HepG2 (cell line): ENCODE measurements around the gene SLFNL1. TPM values are rescaled to one million over a fixed set of nuclear protein-coding genes. Genes with fewer than 3 reads are reported as not detected.

Experiments
- ATAC-seq: fragments of 200-7000 bp; cut with Tn5 transposase; 3 replicates; pipeline ENCODE4 v1.9.1; 2020; ENCODE audit warnings: mild to moderate bottlenecking, moderate library complexity
- BruUV-seq: library from RNA; stranded (reverse); fragments of 400-500 nt; replicated peaks from 2 replicates; lab custom pipeline; 2021; lab: Mats Ljungman, UMichigan
- CTCF ChIA-PET: fragments of 300-600 bp; formaldehyde crosslinking; extraction: SDS; loops from one replicate; lab custom pipeline; 2021; ENCODE audit warnings: low total read pairs, inconsistent platforms, low intra/inter-chr PET ratio; lab: Yijun Ruan, JAX
- POLR2A ChIA-PET: fragments of 350-600 bp; sonication (Branson Sonifier 250); formaldehyde crosslinking; loops from one replicate; lab custom pipeline; 2020; ENCODE audit warnings: antibody characterized with exemption, inconsistent platforms; lab: Yijun Ruan, JAX
- DNase-seq: peaks from one replicate; pipeline ENCODE4 v3.0.0-alpha.2; 2015; ENCODE audit warnings: low spot score
- FAIRE-seq: peaks from 3 replicates; lab custom pipeline; 2011; peaks lifted over from hg19 to GRCh38; lab: Jason Lieb, UNC
- H2AFZ ChIP-seq: one replicate; pipeline ENCODE4 v1.6.1; 2011; ENCODE audit warnings: low read length, inconsistent platforms
- H3K27ac ChIP-seq: fragments of 300-600 bp; 3 replicates; pipeline ENCODE4 v1.8.0; 2011; ENCODE audit warnings: mixed run types, mild to moderate bottlenecking, mixed read lengths, low read length, inconsistent platforms; ENCODE audit not compliant: insufficient read depth; ENCODE audit errors: extremely low read length
- H3K27me3 ChIP-seq, 2 experiments: fragments of 200-600 bp in 1 of 2; 2 replicates in 1 of 2; 3 replicates in 1 of 2; pipeline versions ENCODE4 v1.6.0 to v1.8.0; 2011; ENCODE audit warnings: low read length in 2 of 2, mild to moderate bottlenecking in 2 of 2, moderate library complexity in 2 of 2, inconsistent platforms in 1 of 2; ENCODE audit not compliant: insufficient read depth in 2 of 2, control insufficient read depth in 1 of 2
- H3K36me3 ChIP-seq, 2 experiments: fragments of 200-600 bp in 1 of 2; replicated peaks in 1 of 2; 2 replicates in 1 of 2; 3 replicates in 1 of 2; pipeline versions ENCODE4 v1.5.1 to v1.8.0; 2011; ENCODE audit warnings: low read length in 2 of 2, inconsistent platforms in 1 of 2; ENCODE audit not compliant: insufficient read depth in 2 of 2, control insufficient read depth in 1 of 2
- H3K4me1 ChIP-seq: 2 replicates; pipeline ENCODE4 v1.5.1; 2012; ENCODE audit warnings: low read length, inconsistent platforms; ENCODE audit not compliant: insufficient read depth
- H3K4me2 ChIP-seq: 2 replicates; pipeline ENCODE4 v1.6.0; 2011; ENCODE audit warnings: low read depth, low read length, inconsistent platforms
- H3K4me3 ChIP-seq, 3 experiments: fragments of 200-600 bp in 1 of 3; sonication (generic), shearing (Covaris generic) in 1 of 3; replicated peaks in 1 of 3; 2 replicates each; pipeline ENCODE4 v1.5.1; 2011 to 2016; ENCODE audit warnings: low read length in 3 of 3, inconsistent platforms in 2 of 3, low read depth in 2 of 3, mild to moderate bottlenecking in 2 of 3, control low read depth in 1 of 3, mixed read lengths in 1 of 3; ENCODE audit not compliant: insufficient read depth in 1 of 3
- H3K79me2 ChIP-seq: one replicate; pipeline ENCODE4 v1.6.1; 2011; ENCODE audit warnings: low read length, inconsistent platforms; ENCODE audit not compliant: insufficient read depth
- H3K9ac ChIP-seq: 2 replicates; pipeline ENCODE4 v1.6.0; 2011; ENCODE audit warnings: mild to moderate bottlenecking, low read depth, low read length, inconsistent platforms; ENCODE audit not compliant: insufficient read depth
- H3K9me3 ChIP-seq: 2 replicates; pipeline ENCODE4 v1.5.1; 2012; ENCODE audit warnings: mild to moderate bottlenecking, low read length
- H4K20me1 ChIP-seq: 2 replicates; pipeline ENCODE4 v1.6.0; 2011; ENCODE audit warnings: inconsistent platforms, mild to moderate bottlenecking, low read length, moderate library complexity; ENCODE audit not compliant: insufficient read depth
- BORCS8-MEF2B ChIP-seq: sonication (generic); formaldehyde crosslinking; IDR thresholded peaks from 2 replicates; pipeline ENCODE4 v1.8.0; 2022; ENCODE audit warnings: mild to moderate bottlenecking, missing genetic modification reagents
- TCF12 ChIP-seq, 2 experiments: fragments of 450-650 bp in 1 of 2; sonication (generic) in 1 of 2; formaldehyde crosslinking in 1 of 2; IDR thresholded peaks; 2 replicates each; pipeline versions ENCODE4 v1.6.1 to v1.8.0; 2017 to 2022; ENCODE audit warnings: antibody characterized with exemption in 1 of 2, mild to moderate bottlenecking in 1 of 2, missing genetic modification reagents in 1 of 2, moderate library complexity in 1 of 2
- ZBTB7B ChIP-seq: sonication (generic); formaldehyde crosslinking; IDR thresholded peaks from 2 replicates; pipeline ENCODE4 v1.4.0; 2020; ENCODE audit warnings: missing genetic modification reagents
- ZFP62 ChIP-seq: sonication (generic); formaldehyde crosslinking; IDR thresholded peaks from 2 replicates; pipeline ENCODE4 v1.4.0; 2020; ENCODE audit warnings: missing genetic modification reagents
- ZNF12 ChIP-seq: sonication (generic); formaldehyde crosslinking; IDR thresholded peaks from 2 replicates; pipeline ENCODE4 v1.5.0; 2020; ENCODE audit warnings: missing genetic modification reagents
- ZNF274 ChIP-seq: sonication (generic); formaldehyde crosslinking; IDR thresholded peaks from 2 replicates; pipeline ENCODE4 v1.5.1; 2020; ENCODE audit warnings: mild to moderate bottlenecking, missing genetic modification reagents
- ZNF44 ChIP-seq: sonication (generic); formaldehyde crosslinking; IDR thresholded peaks from 2 replicates; pipeline ENCODE4 v1.5.1; 2020; ENCODE audit warnings: mild to moderate bottlenecking, missing genetic modification reagents
- WGBS: methylation state at CpG from one replicate; pipeline ENCODE4 v1.1.6; 2017; ENCODE audit warnings: low lambda C conversion rate; 5-methylcytosine and 5-hydroxymethylcytosine counted together
- in situ Hi-C: cut with HindIII; loops from 2 replicates; pipeline ENCODE4 v1.10.0; 2017; ENCODE audit warnings: low pct_unique_long_range_greater_than_20kb; ENCODE audit not compliant: extremely low pct_ligation_motif_present
- intact Hi-C: fragments of 100-400 bp; cut with micrococcal nuclease; formaldehyde crosslinking; loops from one replicate; pipeline ENCODE4 v1.10.0; 2022; ENCODE audit not compliant: unreplicated experiment
- polyA plus RNA-seq, 8 experiments: library from polyadenylated mRNA; depleted of rRNA in 3 of 8; stranded (reverse) in 7 of 8; unstranded in 1 of 8; fragments of >200 nt; fragmentation: Illumina TruSeq in 4 of 8; extraction: Trizol in 4 of 8; gene quantifications; 2 replicates each; pipeline versions ENCODE4 v1.2.1 to v1.2.3, GENCODE V29; 2011 to 2016; ENCODE audit warnings: low read depth in 4 of 8, missing spikeins in 1 of 8, mixed read lengths in 1 of 8; ENCODE audit not compliant: insufficient read depth in 1 of 8
- total RNA-seq, 5 experiments: library from RNA; depleted of rRNA; stranded (reverse); fragments of >200 nt; fragmentation: Illumina TruSeq; extraction: Trizol; gene quantifications; 2 replicates each; pipeline ENCODE4 v1.2.3, GENCODE V29; 2016; ENCODE audit warnings: low read depth in 1 of 5
- TF ChIP-seq, protein P1 (sequence below): sonication (generic); formaldehyde crosslinking; IDR thresholded peaks from 2 replicates; pipeline ENCODE4 v1.5.0; 2020; ENCODE audit warnings: mild to moderate bottlenecking, missing genetic modification reagents, borderline replicate concordance
- TF ChIP-seq, protein P2 (sequence below): fragments of 450-650 bp; IDR thresholded peaks from 2 replicates; pipeline ENCODE4 v1.6.1; 2017

The SLFNL1 gene
- total and polyA plus RNA-seq, 2 of the 13 experiments (the other 11 are each of a cell fraction or from before 2014, with no cell fraction given): 0.07 to 0.20 TPM

DNA sequence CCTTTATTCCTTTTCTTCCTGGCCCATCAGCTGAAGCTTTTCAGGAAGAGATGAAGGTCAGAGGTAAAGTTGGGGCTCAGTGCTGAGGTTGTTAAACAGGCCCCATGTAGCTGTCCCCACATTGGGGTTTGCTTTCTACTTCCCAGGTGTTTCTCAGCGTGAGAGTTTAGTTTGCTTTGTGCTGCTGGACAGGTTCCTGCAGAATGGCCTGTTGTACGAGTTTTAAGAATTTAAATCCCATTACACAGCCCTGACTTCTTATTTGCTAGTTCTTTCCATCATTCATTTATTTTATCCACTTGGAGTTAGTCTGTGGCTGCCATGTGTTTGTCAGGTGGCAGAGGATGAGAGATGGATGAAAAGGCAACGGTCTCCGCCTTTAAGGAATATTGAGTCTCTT, 22.9 kb downstream of the SLFNL1 start (continued):
- TF ChIP-seq, protein P1, sequence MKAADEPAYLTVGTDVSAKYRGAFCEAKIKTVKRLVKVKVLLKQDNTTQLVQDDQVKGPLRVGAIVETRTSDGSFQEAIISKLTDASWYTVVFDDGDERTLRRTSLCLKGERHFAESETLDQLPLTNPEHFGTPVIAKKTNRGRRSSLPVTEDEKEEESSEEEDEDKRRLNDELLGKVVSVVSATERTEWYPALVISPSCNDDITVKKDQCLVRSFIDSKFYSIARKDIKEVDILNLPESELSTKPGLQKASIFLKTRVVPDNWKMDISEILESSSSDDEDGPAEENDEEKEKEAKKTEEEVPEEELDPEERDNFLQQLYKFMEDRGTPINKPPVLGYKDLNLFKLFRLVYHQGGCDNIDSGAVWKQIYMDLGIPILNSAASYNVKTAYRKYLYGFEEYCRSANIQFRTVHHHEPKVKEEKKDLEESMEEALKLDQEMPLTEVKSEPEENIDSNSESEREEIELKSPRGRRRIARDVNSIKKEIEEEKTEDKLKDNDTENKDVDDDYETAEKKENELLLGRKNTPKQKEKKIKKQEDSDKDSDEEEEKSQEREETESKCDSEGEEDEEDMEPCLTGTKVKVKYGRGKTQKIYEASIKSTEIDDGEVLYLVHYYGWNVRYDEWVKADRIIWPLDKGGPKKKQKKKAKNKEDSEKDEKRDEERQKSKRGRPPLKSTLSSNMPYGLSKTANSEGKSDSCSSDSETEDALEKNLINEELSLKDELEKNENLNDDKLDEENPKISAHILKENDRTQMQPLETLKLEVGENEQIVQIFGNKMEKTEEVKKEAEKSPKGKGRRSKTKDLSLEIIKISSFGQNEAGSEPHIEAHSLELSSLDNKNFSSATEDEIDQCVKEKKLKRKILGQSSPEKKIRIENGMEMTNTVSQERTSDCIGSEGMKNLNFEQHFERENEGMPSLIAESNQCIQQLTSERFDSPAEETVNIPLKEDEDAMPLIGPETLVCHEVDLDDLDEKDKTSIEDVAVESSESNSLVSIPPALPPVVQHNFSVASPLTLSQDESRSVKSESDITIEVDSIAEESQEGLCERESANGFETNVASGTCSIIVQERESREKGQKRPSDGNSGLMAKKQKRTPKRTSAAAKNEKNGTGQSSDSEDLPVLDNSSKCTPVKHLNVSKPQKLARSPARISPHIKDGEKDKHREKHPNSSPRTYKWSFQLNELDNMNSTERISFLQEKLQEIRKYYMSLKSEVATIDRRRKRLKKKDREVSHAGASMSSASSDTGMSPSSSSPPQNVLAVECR (CRISPR knock-in tag): no peak
- TF ChIP-seq ZNF274 (CRISPR knock-in tag) (no peak), TCF12 (IDR thresholded peaks at IDR 0.05) (no peak), TCF12 (CRISPR knock-in tag; IDR thresholded peaks at IDR 0.05) (no peak), ZBTB7B (CRISPR knock-in tag) (no peak)

DNA sequence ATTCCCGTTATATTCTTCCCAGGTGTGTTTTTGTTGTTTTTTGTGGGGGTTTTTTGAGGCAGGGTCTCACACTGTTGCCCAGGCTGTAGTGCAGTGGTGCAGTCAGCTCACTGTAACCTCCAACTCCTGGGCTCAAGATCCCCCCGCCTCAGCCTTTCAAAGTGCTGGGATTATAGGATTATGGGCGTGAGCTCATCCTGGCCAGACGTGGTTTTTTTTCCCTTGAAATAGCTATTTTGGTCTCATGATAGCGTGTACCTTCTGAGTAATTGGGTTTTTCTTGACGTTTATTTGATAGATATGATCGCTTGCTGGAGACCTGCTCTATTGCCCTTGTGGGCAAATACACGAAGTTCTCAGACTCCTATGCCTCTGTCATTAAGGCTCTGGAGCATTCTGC, 24.4 kb downstream of the SLFNL1 start:
- H3K36me3 ChIP-seq: peaks cover 34 to 86% of the 10 kb centered on the region in 2 experiments
- DNase-seq (no peak), ATAC-seq (no peak), FAIRE-seq (no peak)
- H4K20me1 ChIP-seq: no peaks in the 10 kb centered on the region
- intact Hi-C loops: no loop called here
- no peak for TF ChIP-seq ZNF44 (CRISPR knock-in tag)
- TF ChIP-seq ZNF12 (CRISPR knock-in tag): no peak
- no peak for TF ChIP-seq BORCS8-MEF2B
- no peak for TF ChIP-seq ZFP62
- TF ChIP-seq, protein P2, sequence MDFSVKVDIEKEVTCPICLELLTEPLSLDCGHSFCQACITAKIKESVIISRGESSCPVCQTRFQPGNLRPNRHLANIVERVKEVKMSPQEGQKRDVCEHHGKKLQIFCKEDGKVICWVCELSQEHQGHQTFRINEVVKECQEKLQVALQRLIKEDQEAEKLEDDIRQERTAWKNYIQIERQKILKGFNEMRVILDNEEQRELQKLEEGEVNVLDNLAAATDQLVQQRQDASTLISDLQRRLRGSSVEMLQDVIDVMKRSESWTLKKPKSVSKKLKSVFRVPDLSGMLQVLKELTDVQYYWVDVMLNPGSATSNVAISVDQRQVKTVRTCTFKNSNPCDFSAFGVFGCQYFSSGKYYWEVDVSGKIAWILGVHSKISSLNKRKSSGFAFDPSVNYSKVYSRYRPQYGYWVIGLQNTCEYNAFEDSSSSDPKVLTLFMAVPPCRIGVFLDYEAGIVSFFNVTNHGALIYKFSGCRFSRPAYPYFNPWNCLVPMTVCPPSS: no peak
- no peaks in the 10 kb centered on the region for H3K4me1 ChIP-seq
- no peak overlapping the region for H2AFZ ChIP-seq
- in situ Hi-C loops: no loop called here
- ChIA-PET CTCF (no interaction called here), POLR2A (interaction anchor here (3.1 kb wide), 1 partner anchor 17 kb away, joined by 8 read pairs; the partner anchor contains the start of gene CTPS1)
- no peak overlapping the region for H3K9ac ChIP-seq
- no peak overlapping the region for H3K27ac ChIP-seq
- H3K4me3 ChIP-seq: no peak overlapping the region
- no peaks in the 10 kb centered on the region for H3K27me3 ChIP-seq
- H3K4me2 ChIP-seq: no peak overlapping the region
- H3K79me2 ChIP-seq: no peaks in the 10 kb centered on the region
- WGBS: 98% methylated on average over 8 of the region's 8 CpGs
- no TSS peak for BruUV-seq
- H3K9me3 ChIP-seq: no peaks in the 10 kb centered on the region
